Activated CD8-positive, alpha-beta memory T cell treated with anti-CD3 and anti-CD28 coated beads for 36 hours (primary cell): Measurements from ENCODE around the gene MAMLD1. TPM values are rescaled to one million over a fixed set of nuclear protein-coding genes. Genes with fewer than 3 reads are reported as not detected.

Experiments
- CTCF ChIA-PET: fragments of 350-600 bp; sonication (Branson Sonifier 250); formaldehyde crosslinking; loops from one replicate; lab custom pipeline; 2021; ENCODE audit warnings: antibody characterized with exemption; lab: Charles Lee
- POLR2A ChIA-PET: fragments of 350-600 bp; sonication (Branson Sonifier 250); formaldehyde crosslinking; loops from one replicate; lab custom pipeline; 2021; ENCODE audit warnings: antibody characterized with exemption; lab: Charles Lee
- total RNA-seq, 2 experiments: library from RNA; stranded (reverse); gene quantifications; one replicate each; pipeline ENCODE4 v1.2.3, GENCODE V29; 2021

The MAMLD1 gene
- total RNA-seq, 2 experiments from 2014 or later = 5.8 to 6.5 TPM

DNA sequence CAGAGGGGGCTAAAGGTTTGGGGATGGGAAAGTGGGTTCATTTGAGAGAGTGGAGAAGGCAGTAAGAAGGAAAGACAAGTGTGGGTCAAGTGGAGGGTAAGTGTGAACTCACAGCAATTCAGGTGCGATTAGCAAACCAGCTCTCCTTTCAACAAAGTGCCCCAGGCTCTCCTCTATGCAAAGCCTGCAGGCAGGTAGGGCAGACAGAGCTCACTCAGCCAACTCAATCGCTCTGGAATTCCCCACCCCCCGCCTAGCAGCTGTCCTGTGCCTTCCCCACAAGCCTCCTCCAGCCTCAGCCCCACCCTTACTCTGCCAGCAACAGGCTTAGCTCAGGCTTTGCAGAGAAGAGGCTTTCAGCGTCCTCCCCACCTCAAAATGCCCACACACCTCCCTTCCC lies 14.8 kb upstream of the MAMLD1 start:
- ChIA-PET CTCF (no interaction called here), POLR2A (no interaction called here)

- ChIA-PET CTCF (no interaction called here), POLR2A (no interaction called here)
Observed at GRCh38 chrX:150352114-150352513, 11.0 kb upstream of the MAMLD1 start.

- POLR2A ChIA-PET = no interaction called here
- CTCF ChIA-PET = no interaction called here
Observed at GRCh38 chrX:150352581-150352980, 10.5 kb upstream of the MAMLD1 start.

GRCh38 chrX:150355913-150356312 lies 7.2 kb upstream of the MAMLD1 start:
- ChIA-PET POLR2A (no interaction called here), CTCF (no interaction called here)

- POLR2A ChIA-PET = no interaction called here
- CTCF ChIA-PET = no interaction called here
Observed at GRCh38 chrX:150357790-150358189, 5.3 kb upstream of the MAMLD1 start.

GRCh38 chrX:150358651-150359050 lies 4.5 kb upstream of the MAMLD1 start:
- ChIA-PET POLR2A (no interaction called here), CTCF (no interaction called here)

DNA sequence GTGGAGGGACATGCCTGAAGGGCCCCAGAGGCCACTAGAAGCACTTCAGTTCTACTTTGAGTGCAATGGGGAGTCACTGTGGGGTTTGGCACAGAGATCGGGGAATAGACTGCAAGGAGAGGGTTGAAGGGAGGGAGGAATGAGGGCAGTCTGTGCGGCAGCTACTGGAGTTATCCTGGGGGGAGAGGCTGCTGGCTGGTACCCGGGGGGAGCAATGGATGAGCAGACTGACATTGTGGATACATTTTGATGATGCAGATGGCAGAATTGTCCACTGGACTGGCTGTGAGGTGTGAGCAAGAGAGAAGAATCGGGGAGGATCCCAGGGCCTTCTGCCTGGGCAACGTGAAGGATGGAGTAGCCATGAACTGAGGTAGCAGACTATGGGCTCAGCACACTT lies 2.8 kb upstream of the MAMLD1 start:
- ChIA-PET CTCF (interaction anchor here (1.4 kb wide), 1 partner anchor 126 kb away, joined by 3 read pairs; no protein-coding TSS in a partner anchor), POLR2A (no interaction called here)

DNA sequence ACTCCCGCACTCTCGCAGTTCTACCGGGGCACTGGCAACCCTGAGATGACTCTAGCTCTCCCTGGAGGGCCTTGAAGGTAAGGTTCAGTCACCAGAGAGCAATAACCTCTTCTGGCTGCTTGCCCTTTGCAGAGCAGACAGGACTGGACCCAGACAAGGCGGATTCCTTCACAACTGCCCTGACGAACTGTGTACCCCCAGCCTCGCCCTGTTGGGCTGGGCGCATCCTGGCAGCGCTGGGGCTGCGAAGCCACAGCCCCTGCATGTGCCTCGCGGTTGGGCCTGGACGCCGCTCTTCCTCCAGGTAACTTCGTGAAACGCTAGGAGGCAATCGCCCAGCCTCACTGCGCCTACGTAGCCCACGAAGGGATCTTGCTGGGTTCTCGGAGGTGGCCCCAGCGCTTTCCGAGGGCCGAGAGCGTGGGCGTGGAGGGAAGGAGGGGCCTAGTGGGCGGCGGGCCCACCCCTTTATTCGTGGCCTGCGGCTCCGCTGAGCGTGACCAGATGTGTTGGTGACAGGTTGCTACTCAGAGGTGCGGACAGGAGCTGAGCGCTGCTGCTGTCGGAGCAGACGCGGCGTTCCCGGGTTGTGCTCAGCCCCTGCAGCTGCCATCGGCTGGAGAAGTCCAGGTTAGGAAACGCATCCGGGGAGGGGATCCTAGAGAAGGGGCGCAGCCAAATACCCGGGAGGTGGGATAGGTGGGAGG lies 1.9 kb upstream of the MAMLD1 start:
- POLR2A ChIA-PET = no interaction called here
- CTCF ChIA-PET = interaction anchor here (1.1 to 1.4 kb wide), 2 partner anchors 121 to 126 kb away, joined by 3 to 4 read pairs; no protein-coding TSS in a partner anchor

DNA sequence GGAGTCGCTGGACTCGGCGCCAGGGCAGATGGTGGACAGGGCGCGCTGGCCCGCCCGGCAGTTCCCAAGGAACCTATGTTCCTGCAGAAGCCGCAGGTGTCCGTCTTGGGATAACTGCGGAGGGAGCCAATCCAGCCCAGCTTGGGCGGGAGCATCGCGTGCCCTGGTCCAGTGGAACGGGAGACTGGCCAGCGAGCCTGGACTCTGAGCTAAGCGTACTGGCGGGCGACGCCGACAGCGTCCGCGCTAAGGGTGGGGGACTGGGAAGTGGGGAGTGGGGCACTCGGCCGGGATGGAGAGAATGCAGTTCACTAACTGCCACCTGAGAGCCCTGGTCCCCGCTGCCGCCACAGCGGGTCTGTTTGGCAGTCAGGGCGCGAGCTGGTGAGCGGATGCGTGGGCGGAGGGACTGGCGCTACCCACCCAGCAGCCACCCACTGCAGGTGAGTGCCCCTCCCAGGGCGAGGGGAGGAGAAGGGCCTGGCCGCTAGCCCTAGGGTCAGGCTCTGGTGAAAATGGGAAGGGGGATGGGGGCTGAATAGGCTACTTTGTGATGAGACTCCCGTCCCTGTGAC lies 1.3 kb upstream of the MAMLD1 start:
- POLR2A ChIA-PET = no interaction called here
- CTCF ChIA-PET = interaction anchor here (1.1 to 1.4 kb wide), 2 partner anchors 121 to 125 kb away, joined by 3 to 4 read pairs; no protein-coding TSS in a partner anchor

- ChIA-PET POLR2A (interaction anchor here (1.4 kb wide), 1 partner anchor 207 kb away, joined by 3 read pairs; no protein-coding TSS in a partner anchor), CTCF (interaction anchor here (1.6 to 1.8 kb wide), 2 partner anchors 47 to 211 kb away, joined by 4 to 5 read pairs; no protein-coding TSS in a partner anchor)
Observed at GRCh38 chrX:150363561-150364346, 637 bp downstream of the MAMLD1 start.

GRCh38 chrX:150364347-150365050 lies 1.4 kb downstream of the MAMLD1 start:
- ChIA-PET CTCF (interaction anchor here (0.9 to 1.8 kb wide), 3 partner anchors 46 to 425 kb away, joined by 3 to 5 read pairs (median 4); no protein-coding TSS in a partner anchor), POLR2A (interaction anchor here (1.4 kb wide), 1 partner anchor 206 kb away, joined by 3 read pairs; no protein-coding TSS in a partner anchor)

DNA sequence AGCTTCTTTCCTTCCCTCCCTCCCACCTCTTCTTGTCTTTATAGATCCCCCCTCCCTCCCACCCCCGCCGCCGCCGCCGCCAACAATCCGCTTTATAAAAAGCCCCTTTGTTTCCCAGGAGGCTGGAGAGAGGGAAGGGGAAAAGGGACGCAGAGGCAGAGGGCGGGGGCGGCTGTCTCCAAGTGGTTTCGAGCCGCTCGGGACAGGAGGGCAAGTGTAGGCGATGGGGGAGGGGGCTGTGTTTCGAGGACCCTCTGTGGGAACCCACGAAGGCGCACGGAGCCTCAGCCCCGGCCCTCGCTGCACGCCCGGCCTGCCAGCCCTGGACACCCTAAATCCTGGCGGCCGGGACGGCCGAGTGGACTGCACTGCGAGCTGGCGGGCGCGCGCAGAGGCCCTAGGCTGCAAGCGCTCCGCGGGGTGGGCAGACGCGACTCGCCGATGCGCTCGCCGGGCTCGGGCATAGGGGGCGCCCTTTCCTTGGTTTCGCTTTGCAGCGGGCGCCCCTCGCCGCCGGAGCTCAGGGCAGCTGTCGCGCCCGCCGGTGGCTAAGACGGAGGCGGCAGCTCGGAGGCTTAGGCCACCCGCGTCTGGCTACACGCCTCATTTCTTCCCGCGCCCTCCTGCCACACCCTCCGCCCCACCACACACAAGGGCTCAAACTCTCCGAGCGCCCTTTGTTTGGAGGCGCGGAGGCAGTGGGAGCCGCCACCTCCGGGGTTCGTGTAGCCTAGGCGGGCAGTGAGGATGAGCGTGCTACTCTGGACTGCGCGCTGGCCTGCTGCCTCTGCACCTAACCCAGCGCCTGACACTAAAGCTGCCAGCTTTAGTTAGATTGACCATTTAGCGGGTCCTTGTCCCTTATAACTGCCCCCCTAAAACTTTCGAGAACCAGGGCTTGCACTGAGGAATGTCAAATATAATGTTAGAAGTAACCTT lies 2.2 kb downstream of the MAMLD1 start:
- POLR2A ChIA-PET = interaction anchor here (1.4 kb wide), 1 partner anchor 205 kb away, joined by 3 read pairs; no protein-coding TSS in a partner anchor
- CTCF ChIA-PET = interaction anchor here (0.9 to 1.8 kb wide), 4 partner anchors 45 to 426 kb away, joined by 3 to 5 read pairs (median 4); no protein-coding TSS in a partner anchor

DNA sequence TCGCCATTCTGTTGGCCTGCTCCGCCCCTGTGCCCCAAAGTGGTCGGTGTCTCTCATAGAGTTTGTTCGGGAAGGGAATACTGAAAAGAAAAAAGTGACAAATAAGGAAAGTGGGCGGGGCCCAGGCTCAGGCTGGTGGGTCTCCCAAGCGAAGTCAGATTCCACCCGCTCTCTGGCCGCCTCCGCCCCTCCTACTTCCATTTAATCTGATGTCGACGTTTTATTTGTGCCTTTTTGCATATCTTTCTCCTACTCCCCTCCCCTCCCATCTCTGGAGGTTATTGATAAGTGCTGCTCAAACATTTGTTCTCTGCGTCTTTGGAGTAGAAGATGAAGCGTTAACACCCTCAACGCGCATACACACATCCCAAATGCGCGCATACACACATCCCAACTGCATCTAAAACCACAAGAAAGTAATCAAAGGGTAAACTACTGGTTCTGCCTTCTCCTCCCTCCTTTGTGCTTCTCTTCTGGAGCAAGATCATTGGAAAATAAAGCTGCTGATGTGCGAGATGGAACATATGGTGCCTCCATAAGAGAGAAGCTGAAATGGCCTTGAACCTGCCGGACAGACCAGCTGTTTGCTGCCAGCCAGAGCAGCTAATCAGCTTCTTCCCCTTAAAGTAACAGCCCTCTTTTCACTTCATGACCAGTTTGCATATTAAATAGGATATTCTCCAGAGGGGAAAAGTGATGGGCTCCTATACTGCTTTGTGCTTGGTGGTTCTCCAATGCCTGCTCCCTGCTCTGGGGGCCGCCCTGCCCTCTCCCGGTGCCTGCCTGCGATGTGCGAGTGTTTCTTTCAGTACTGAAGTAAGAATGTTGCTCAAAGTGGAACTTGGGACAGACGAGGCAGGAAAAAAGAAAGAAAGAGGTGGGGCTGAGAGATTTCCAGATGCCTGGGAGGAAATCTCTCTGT lies 3.1 kb downstream of the MAMLD1 start:
- CTCF ChIA-PET = interaction anchor here (1.2 kb wide), 1 partner anchor 120 kb away, joined by 4 read pairs; no protein-coding TSS in a partner anchor
- POLR2A ChIA-PET = no interaction called here

GRCh38 chrX:150366951-150367545 lies 3.9 kb downstream of the MAMLD1 start:
- CTCF ChIA-PET = no interaction called here
- POLR2A ChIA-PET = no interaction called here

GRCh38 chrX:150370589-150371312 lies 7.6 kb downstream of the MAMLD1 start:
- ChIA-PET CTCF (no interaction called here), POLR2A (no interaction called here)

DNA sequence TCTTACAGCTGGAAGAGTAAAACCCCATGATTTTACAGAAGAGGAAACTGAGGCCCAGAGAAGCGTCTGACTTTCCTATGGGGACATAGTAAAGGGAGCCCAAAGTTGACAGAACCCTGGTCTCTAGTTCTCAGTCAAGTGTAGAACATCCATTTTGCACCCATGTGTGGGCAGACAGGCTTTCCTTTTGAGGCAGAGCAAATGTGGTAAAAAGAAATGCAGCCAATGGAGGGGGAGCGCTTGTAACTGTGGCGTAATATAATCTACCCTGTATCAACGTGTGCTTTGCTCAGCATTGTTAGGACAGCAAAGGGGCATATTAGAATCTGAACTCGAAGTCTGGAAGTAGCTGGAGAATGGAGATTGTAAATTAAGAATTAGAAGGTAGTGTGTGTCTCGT lies 8.8 kb downstream of the MAMLD1 start:
- CTCF ChIA-PET = no interaction called here
- POLR2A ChIA-PET = no interaction called here
